ENCODE data around the gene EPB41L1.

EPB41L1 gene

DNA sequence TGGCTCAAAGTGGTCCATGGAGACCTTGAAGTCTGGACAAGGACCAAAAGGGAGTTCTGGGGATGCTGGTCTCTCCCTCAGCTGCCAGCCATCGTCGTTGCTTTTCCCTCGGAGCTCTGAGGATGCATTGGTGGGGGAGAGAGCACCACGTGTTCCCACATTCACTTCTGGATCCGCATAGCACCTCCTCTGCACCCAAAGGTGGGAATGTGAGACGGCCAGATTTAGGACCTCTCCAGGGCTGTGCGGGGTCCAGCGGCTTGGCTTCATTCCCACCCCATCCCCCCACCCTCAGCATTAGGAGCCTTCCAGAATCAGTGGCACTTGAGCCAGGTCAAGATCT lies 1.1 kb downstream of the EPB41L1 start:
- no peak for DNase-seq (ENCODE audit: low spot score)

DNA sequence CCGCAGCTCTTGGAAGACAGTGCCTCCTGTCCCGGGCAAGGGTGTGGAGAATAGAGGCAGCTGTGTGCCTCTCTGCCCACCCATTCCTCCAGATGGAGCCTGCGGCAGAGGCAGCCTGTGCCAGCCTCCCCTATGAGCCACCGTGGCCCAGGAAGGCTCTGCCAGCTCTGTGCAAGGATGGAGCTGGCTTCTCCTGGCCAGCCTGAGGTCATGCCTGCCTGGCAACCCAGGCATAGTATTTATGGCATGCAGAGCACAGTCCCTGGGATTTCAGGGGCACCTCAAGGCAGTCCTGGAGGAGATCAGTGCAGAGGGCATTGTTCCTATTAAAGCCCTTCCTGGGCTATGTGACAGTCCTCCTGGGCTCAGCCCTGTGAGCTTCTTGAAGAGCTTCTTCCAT lies 1.5 kb downstream of the EPB41L1 start:
- DNase-seq (ENCODE audit: low spot score), result no peak

GRCh38 chr20:36157610-36158009 lies 3.1 kb downstream of the EPB41L1 start:
- no peak for DNase-seq (ENCODE audit: low spot score)

DNA sequence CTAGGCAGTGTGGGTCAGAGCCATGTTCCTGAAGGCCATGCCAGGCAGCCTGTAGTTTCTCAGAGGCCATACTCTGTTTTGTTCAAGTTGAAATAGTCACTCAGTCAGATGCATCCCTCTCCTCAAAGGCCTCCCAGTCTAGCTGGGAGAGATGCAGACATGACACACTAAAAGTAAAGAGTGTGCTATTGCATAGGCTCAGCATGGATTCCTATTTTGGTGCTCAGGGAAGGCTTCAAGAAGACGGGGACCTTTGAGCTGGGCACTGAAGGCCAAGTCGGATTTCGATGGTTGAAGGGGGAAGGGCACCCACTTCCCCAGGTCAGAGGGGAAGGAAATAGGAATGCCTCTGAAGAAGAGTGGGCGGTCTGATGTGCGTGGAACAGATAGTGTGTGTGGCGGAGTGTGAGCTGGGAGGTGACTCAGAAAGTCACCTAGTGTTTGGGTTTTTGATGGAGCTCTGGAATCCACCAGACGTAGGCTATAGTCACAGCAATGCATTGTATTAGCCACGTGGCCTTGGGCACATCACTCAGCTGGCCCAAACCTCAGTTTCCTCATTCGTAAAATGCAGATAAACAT lies 3.7 kb downstream of the EPB41L1 start:
- DNase-seq (ENCODE audit: low spot score), result no peak

DNA sequence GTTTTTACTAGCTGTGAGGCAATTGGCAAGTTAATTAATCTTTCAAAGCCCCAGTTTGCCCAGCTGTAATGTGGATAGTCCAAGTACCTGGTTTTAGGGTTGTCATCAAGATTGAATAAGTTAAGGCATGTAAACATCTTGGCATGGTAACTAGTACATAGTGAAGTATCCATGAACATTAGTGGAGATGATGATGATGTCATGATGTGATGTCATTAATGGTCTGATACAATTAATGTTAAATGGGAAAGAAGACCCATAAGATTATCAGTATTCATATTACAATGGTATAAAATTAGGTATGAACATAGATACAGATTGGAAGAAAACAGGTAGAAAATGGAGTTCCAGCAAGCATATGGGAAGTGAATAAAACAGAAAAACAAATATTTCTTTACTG lies 5.3 kb downstream of the EPB41L1 start:
- DNase-seq (ENCODE audit: low spot score), result no peak

- no peak for DNase-seq (ENCODE audit: low spot score)
Measured at GRCh38 chr20:36162272-36162966, 7.9 kb downstream of the EPB41L1 start.

DNA sequence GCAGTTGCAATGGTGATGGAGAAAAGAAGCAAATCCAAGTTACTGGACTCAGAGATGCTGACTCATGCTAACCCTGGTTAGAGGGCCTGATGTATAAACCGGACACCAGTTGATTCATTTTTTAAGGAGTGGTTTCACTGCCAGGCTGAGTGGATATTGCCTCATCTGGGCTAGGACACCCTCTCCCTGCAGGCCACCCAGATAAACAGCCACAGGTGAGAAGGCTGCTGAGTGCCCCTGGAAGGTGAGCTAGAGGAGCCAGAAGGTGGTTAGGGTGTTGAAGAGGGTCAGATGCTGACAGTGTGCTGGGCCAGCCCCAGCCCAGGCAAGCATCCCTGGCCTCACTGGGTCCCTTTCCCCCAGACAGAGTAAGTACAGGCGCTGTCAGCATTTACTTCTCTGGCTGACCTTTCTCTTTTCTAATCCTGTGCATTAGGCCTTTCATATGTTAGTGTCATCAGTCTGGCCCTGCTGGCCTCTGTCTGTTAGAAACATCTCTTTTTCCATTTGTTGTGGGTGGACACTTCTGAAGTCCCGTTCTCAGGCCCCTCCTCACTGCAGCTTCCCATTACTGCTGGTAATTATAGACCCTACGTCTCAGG lies 13.5 kb downstream of the EPB41L1 start:
- DNase-seq (ENCODE audit: low spot score), result no peak

- DNase-seq (ENCODE audit: low spot score), result no peak
Measured at GRCh38 chr20:36170542-36171215, 16.1 kb downstream of the EPB41L1 start.

DNA sequence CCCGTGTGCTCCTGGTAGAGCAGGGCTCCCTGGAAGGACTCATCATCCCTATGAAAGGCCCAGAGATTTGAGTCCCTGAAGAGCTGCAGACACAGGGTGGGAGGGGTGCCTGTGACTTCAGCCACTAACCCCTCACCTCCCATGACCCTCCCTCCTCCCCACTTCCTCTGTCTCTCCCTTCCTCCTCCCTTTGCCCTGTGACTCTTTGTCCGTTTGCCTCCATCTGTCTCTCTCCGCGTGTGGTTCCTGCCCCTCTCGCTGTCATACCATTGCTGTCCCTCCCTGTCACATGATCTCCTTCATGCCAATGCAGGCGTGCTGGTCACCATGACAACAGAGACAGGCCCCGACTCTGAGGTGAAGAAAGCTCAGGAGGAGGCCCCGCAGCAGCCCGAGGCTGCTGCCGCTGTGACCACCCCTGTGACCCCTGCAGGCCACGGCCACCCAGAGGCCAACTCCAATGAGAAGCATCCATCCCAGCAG lies 19.0 kb downstream of the EPB41L1 start:
- no peak for DNase-seq (ENCODE audit: low spot score)

- no peak for DNase-seq (ENCODE audit: low spot score)
Measured at GRCh38 chr20:36175016-36175415, 20.5 kb downstream of the EPB41L1 start.

GRCh38 chr20:36175475-36175995 lies 21.0 kb downstream of the EPB41L1 start:
- DNase-seq (ENCODE audit: low spot score), result no peak

DNA sequence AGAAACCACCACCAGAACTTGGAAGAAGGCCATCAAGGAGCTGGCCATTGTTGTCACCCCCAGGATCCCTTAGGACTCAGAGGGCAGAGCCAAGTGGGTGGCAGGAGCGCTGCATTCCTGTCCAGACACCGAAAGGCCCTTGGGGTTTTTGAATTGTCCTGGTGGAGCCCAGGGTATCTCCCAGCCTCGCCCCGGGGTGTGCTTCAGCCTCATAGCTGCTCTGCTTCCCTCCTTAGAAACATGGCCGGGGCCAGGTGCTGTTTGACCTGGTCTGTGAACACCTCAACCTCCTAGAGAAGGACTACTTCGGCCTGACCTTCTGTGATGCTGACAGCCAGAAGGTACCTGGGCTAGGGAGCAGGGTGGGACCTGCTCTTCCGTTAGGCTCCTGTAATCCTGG lies 23.2 kb downstream of the EPB41L1 start:
- no peak for DNase-seq (ENCODE audit: low spot score)

DNA sequence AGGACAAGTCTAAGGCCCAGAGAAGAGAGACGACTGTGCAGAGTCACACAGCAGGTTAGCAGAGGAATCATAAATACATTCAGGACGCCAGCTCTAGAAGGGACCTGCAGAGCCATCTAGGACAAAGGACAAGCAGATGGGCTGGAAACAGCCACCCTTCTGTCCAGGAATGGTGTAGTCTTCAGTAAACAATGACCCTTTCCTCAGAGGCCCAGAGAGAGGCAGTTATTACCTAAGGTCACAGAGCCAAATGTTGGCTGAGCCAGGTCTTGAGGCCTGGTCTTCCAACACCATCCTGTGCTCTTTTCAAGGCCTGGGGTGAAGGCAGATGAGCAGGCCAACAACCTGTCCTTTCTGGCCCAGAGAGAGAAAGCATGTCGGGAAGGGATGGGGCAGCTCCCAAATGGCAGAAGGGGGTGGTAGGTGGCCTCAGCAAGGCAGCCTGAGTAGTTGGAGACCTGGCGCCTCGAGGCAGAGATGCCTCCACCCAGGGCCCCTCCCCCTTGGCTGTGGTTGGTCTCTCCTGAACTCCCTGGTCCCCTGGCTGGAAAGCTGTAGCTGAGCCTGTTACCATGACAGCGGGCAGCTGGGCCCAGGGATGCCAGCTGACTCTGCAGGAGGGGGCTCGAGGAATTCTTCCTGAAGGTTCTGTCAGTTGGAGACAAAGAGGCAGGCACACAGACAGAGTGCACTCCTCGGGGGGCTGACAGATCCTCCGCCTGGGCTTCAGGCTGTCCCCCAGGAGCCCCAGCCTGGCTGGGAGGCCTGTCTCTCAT lies 24.8 kb downstream of the EPB41L1 start:
- DNase-seq (ENCODE audit: low spot score), result no peak

GRCh38 chr20:36180323-36180722 lies 25.8 kb downstream of the EPB41L1 start:
- no peak for DNase-seq (ENCODE audit: low spot score)

- no peak for DNase-seq (ENCODE audit: low spot score)
Measured at GRCh38 chr20:36181934-36182603, 27.5 kb downstream of the EPB41L1 start.

DNA sequence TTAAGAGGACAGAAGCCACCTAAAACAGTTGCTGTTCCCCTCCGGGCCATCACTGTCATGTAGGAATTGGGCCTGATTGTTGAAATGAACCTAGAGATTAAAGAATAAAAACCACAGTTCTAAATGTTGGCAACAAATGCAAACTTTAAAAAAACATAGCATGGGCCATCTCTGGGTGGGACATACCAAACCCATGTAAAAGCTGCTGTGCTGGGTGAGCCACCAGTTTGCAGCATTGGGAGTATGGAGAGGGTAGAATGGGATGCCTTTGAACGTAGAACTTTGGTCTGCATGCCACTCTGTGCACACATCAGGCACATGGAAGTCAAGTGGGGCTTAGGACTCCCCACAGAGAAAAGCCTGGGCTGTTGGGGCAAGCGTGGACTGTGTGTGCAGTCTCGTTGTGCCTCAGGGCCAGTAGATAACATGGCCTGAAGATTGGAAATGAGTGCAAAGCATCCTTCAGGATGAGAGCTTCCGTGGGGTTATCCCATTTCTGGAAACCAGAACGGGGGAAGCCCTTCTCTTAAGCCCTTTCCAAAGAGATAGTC lies 28.1 kb downstream of the EPB41L1 start:
- no peak for DNase-seq (ENCODE audit: low spot score)

GRCh38 chr20:36183155-36183944 lies 28.8 kb downstream of the EPB41L1 start:
- DNase-seq (ENCODE audit: low spot score), result no peak

GRCh38 chr20:36184816-36185776 lies 30.6 kb downstream of the EPB41L1 start:
- no peak for DNase-seq (ENCODE audit: low spot score)

Data from LoVo (cell line).